HG02763 (cell line): ENCODE data around the gene CPE.

Experiments
- ATAC-seq: cut with Tn5 transposase; IDR thresholded peaks from one replicate; pipeline ENCODE4 v1.9.1; 2021; ENCODE audit warnings: mild to moderate bottlenecking, moderate library complexity; ENCODE audit not compliant: unreplicated experiment

The CPE gene

DNA sequence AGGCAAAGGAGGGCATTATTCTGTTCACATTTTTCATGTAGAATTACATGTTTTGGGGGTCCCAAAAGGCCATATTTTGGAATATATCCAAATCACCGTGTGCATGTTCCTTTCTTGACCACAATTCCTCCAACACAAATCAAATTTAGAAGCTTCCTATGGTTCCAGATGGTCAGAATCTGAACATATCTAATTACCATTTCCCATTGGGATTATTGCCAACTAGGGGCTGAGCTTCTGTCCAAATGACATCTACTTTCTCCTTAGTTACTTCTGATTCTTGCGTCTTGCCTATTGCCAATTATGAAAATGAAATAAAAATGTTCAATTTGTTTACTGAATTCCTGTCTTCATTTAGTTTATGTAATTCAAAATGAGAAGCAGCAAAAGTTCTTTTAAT is 163.7 kb downstream of the CPE start:
- no peak for ATAC-seq
